ENCODE measurements around the gene EEF2KMT. TPM values are rescaled to one million over a fixed set of nuclear protein-coding genes. Genes with fewer than 3 reads are reported as not detected.
"Not testable (repeated sequence)": the region's sequence is repeated elsewhere in the genome, so short reads cannot be mapped to it uniquely, and the experiment has no call there.

Gene EEF2KMT
- total RNA-seq, 2 donors from 2014 or later, result 5.6 to 8.4 TPM

DNA sequence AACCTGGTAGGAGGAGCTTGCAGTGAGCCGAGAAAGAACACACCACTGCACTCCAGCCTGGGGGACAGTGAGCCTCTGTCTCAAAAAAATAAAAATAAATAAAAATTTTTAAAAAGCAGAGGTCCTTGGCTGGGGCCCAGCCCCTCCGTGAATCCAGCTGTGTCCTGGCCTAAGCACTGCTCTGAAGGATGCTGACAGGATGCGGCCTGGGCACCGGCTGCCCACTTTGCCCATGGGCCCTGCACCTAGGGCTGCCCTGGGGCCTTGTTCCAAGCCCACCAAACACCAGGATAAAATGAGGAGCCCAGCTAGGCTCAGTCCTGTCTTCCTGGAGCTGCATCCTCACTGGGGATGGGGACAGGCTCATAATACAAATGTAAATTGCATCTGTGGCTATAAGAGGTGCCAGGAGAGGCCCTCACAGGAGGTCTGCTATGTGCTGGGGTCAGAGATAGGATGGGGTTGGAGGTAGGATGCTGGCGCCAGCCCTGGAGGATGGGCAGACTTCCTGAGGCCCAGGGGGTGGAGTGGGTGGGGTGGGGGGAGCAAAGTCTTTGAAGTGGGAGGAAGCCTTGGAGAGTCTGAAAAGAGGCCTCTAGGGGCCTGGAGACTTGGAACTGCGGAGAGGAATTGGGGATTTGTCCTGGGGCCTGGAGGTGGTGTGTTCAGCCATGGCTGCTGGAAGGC lies 38.1 kb downstream of the EEF2KMT start:
- ATAC-seq (replicated peaks in 1 of 2) (no peak), DNase-seq (no peak)
- Mint-ChIP-seq H3K27ac (no peak overlapping the region), H3K27me3 (ENCODE audit: low read depth) (no peaks in the 10 kb centered on the region), H3K36me3 (ENCODE audit: insufficient read depth in 2 of 2) (no peaks in the 10 kb centered on the region), H3K4me1 (ENCODE audit: low read depth) (no peaks in the 10 kb centered on the region), H3K9me3 (no peaks in the 10 kb centered on the region), H3K4me3 (no peak overlapping the region)

DNA sequence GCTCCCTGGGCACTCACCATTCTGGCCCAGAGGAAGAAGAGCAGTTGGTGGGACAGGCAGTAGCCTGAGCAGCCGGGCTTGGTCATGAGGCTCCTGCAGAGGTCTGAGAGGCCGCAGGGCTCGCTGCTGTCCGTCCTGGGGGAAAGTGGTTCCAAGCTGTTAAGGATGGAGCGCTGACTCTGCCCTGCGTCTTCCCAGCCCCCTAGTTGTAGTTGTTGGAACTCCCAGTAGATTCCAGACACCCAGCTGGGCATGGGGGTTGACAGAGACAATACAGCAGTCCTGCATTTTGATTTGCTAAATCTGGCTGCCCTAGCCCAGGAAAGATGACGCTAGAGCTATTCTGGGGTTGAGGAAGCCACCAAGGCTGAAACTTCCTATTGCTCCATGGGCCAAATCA lies 39.1 kb downstream of the EEF2KMT start:
- no peaks in the 10 kb centered on the region for H3K27me3 Mint-ChIP-seq (ENCODE audit: low read depth)
- no peak for ATAC-seq (replicated peaks in 1 of 2)
- H3K4me1 Mint-ChIP-seq (ENCODE audit: low read depth), result no peaks in the 10 kb centered on the region
- no peaks in the 10 kb centered on the region for H3K36me3 Mint-ChIP-seq (ENCODE audit: insufficient read depth in 2 of 2)
- H3K4me3 Mint-ChIP-seq, result no peak overlapping the region
- DNase-seq, result no peak
- H3K27ac Mint-ChIP-seq, result no peak overlapping the region
- no peaks in the 10 kb centered on the region for H3K9me3 Mint-ChIP-seq

DNA sequence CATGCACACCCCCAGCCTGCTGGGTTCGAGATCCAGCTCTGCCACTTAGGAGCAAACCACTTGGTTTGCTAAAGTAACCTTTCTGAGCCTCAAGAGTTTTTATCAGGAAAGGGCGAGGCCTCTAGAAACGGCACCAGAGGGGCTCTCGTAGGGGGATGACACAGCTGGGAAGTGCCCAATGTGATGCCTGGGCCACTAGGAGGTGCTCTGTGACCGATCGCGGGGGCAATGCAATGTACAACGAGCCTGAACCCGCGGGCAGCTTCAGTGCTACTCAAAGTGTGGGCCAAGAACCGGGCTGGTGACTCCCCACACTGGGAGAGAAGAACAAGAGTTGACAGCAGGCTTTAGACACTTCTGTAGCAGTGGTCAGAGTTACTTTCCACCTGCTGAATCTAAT lies 41.2 kb downstream of the EEF2KMT start:
- Mint-ChIP-seq H3K36me3 (ENCODE audit: insufficient read depth in 2 of 2) (no peaks in the 10 kb centered on the region), H3K4me1 (ENCODE audit: low read depth) (no peaks in the 10 kb centered on the region), H3K27me3 (ENCODE audit: low read depth) (no peaks in the 10 kb centered on the region), H3K9me3 (no peaks in the 10 kb centered on the region), H3K27ac (no peak overlapping the region), H3K4me3 (no peak overlapping the region)
- DNase-seq, result peak; percentile 57 to 59
- ATAC-seq (replicated peaks in 1 of 2), result peak; percentile 88 to 92

DNA sequence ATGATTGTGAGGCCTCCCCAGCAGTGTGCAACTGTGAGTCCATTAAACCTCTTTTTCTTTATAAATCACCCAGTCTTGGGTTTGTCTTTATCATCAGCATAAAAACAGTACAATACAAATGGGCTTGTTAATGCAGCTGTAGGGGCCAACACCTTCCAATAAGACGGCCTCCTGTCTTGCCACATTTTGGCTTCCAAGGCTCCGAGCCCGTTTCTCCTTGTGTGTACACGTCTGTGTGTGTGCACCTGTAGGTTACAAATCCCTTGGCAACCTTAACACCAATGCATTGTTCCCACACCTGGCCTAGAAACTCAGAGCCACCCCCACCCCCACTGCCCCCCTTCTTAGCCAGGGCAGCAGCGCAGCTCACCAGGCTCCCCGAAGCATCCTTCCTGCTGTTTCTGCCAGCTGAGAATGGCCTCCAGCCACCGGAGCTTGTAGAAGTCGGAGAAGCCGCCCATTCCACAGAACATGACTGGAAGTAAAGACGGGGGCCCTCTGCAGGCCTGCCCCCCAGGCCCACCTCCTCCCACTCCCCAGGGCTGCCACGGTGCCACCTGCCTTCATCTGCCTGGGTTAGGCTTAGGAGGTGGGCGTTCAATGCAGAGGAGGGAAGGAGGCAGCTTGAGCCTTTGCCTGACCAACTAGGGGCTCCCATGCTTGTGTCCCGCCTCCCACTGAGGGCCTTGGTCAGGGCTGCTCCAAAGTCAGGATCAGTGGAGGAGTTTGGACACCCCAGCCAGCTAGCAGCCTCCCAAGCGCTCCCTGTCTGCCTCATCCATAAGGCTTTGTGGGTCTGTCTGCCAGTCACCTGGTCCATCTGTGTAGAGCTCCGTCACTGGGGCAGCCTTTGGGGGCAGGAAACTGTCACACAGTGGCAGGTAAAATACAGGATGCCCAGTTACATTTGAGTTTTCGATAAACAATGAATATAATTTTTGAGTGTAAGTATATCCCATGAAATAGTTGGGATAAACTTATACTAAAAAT lies 42.4 kb downstream of the EEF2KMT start:
- no peak for DNase-seq
- no peak for ATAC-seq (replicated peaks in 1 of 2)
- H3K27ac Mint-ChIP-seq, result no peak overlapping the region
- no peaks in the 10 kb centered on the region for H3K36me3 Mint-ChIP-seq (ENCODE audit: insufficient read depth in 2 of 2)
- no peak overlapping the region for H3K4me3 Mint-ChIP-seq
- peaks cover 0 to 1% of the 10 kb centered on the region in 2 donors for H3K9me3 Mint-ChIP-seq
- H3K27me3 Mint-ChIP-seq (ENCODE audit: low read depth), result no peaks in the 10 kb centered on the region
- H3K4me1 Mint-ChIP-seq (ENCODE audit: low read depth), result no peaks in the 10 kb centered on the region

DNA sequence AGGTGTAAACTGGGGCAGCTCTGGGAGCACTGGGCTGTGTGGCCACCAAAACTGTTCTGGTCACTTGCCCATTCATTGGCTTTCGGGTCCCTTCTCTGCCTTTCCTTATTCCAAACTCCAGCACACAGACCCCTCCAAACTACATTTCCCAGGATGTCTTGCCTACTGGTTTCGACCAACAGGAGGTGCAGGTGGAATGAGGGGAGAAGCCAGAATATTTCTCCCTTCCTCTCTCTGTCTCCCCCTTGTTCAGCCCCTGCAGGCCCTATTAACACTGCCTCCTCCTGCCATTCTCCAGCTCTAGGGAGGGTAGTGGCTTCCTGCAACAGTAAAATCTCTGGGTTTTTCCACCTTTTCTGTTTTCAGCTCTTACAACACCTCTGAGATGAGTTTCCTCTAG lies 50.7 kb downstream of the EEF2KMT start:
- Mint-ChIP-seq H3K9me3 (peaks cover 0 to 1% of the 10 kb centered on the region in 2 donors), H3K27ac (no peak overlapping the region), H3K36me3 (ENCODE audit: insufficient read depth in 2 of 2) (peaks cover 0 to 1% of the 10 kb centered on the region in 2 donors), H3K27me3 (ENCODE audit: low read depth) (no peaks in the 10 kb centered on the region), H3K4me3 (no peak overlapping the region), H3K4me1 (ENCODE audit: low read depth) (no peaks in the 10 kb centered on the region)
- DNase-seq (no peak), ATAC-seq (replicated peaks in 1 of 2) (no peak)

DNA sequence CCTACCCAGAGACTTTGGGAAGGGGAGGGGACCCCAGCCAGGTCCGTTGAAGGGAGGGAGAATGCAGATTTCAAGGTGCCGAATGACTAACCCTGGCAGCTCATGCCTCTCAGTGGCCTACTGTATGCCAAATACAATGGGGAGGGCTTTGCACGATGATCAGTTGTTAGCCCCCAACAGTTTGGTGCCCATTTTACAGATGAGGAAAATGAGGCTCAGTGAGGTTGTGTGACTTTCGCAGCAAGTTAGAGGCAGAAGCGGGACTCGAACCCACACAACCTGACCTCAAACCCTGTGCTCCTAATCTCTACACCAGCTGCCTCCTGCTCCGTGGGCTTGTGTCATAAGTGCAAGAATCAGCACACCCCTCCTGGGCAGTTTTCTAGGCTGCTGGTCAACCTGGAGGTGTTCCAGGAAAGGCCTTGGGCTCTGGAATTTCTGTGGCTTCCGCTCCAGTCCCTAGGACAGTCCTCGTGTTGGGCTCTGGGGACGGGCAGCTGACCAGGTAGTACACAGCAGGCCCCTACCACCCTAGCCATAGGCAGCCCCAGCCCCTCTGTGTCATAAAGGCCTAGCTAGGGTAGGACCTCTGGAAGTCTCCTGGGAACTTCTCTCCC lies 52.0 kb downstream of the EEF2KMT start:
- Mint-ChIP-seq H3K4me1 (ENCODE audit: low read depth) (no peaks in the 10 kb centered on the region), H3K27ac (no peak overlapping the region), H3K36me3 (ENCODE audit: insufficient read depth in 2 of 2) (peaks cover 0 to 1% of the 10 kb centered on the region in 2 donors), H3K9me3 (no peaks in the 10 kb centered on the region), H3K27me3 (ENCODE audit: low read depth) (no peaks in the 10 kb centered on the region), H3K4me3 (no peak overlapping the region)
- no peak for DNase-seq
- no peak for ATAC-seq (replicated peaks in 1 of 2)

DNA sequence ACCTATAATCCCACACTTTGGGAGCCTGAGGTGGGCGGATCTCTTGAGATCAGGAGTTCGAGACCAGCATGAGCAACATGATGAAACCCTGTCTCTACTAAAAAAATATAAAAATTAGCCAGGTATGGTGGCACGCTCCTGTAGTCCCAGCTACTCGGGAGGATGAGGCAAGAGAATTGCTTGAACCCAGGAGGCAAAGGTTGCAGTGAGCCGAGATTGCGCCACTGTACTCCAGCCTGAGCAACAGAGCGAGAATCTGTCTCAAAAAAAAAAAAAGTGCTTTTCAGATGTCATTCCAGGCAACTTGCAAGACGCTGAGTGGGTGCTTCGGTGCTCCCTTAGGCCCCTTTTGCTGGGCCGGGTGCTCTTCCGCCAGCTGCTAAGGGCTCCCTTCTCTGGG lies 53.0 kb downstream of the EEF2KMT start:
- not testable (repeated sequence) for H3K27ac Mint-ChIP-seq; ATAC-seq (replicated peaks in 1 of 2); DNase-seq; H3K4me3 Mint-ChIP-seq; H3K36me3 Mint-ChIP-seq (ENCODE audit: insufficient read depth in 2 of 2); H3K9me3 Mint-ChIP-seq; H3K4me1 Mint-ChIP-seq (ENCODE audit: low read depth); H3K27me3 Mint-ChIP-seq (ENCODE audit: low read depth)

DNA sequence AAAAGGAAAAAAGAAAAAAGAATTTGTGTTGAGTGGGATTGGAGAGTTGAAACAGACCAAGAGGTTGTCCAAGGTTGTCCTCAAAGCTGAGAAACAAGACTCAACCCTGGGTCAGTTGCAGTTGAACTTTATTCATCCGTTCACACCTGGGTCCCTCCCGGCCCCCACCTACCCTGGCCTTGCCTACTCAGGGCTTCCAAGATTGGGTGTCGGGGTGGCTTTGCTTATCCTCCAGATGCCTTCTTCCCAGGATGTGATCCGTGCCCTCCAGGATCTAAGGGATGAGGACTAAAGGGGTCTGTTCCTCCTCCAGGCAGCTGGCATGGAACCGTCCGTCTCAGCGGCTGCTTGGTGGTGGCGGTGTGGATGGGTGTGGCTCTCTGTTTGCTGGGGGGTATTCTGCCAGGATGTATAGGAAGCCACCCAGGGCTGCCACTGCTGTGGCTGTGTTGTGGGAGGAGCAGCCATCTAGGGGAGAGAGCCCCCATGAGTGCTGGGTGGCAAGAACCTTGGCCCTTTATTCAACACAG lies 53.5 kb downstream of the EEF2KMT start:
- Mint-ChIP-seq H3K36me3 (ENCODE audit: insufficient read depth in 2 of 2) (peaks cover 0 to 1% of the 10 kb centered on the region in 2 donors), H3K9me3 (no peaks in the 10 kb centered on the region), H3K27me3 (ENCODE audit: low read depth) (no peaks in the 10 kb centered on the region), H3K27ac (no peak overlapping the region), H3K4me1 (ENCODE audit: low read depth) (no peaks in the 10 kb centered on the region), H3K4me3 (no peak overlapping the region)
- no peak for DNase-seq
- no peak for ATAC-seq (replicated peaks in 1 of 2)

DNA sequence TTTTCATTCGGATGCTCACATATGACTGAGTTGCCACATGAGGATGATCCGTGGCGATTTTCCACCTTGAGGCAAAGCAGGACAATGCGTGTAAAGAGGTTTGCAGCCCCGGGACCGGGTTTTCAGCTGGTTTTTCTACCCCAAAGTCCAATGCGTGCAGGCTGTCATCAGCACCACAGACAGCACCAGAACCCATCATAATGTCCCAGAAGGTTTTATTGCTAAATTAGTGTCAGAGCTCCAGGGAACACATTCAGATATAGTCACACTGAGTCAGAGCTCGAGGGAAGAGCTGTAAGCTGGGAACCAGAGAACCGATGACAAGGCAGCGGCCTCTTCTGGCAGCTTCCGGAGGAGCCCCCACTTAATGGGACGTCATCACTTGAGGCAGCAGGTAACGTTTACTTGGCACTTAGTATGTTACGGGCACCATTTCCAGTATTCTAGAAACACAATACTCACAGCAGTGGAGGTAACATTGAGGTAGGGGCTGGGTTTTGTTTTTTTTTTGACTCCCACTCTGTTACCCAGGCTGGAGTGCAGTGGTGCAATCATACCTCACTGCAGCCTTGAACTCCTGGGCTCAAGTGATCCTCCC lies 54.9 kb downstream of the EEF2KMT start:
- no peaks in the 10 kb centered on the region for H3K9me3 Mint-ChIP-seq
- H3K27me3 Mint-ChIP-seq (ENCODE audit: low read depth), result no peaks in the 10 kb centered on the region
- H3K4me3 Mint-ChIP-seq, result no peak overlapping the region
- ATAC-seq (replicated peaks in 1 of 2) (no peak), DNase-seq (no peak)
- no peak overlapping the region for H3K27ac Mint-ChIP-seq
- no peaks in the 10 kb centered on the region for H3K4me1 Mint-ChIP-seq (ENCODE audit: low read depth)
- no peaks in the 10 kb centered on the region for H3K36me3 Mint-ChIP-seq (ENCODE audit: insufficient read depth in 2 of 2)

DNA sequence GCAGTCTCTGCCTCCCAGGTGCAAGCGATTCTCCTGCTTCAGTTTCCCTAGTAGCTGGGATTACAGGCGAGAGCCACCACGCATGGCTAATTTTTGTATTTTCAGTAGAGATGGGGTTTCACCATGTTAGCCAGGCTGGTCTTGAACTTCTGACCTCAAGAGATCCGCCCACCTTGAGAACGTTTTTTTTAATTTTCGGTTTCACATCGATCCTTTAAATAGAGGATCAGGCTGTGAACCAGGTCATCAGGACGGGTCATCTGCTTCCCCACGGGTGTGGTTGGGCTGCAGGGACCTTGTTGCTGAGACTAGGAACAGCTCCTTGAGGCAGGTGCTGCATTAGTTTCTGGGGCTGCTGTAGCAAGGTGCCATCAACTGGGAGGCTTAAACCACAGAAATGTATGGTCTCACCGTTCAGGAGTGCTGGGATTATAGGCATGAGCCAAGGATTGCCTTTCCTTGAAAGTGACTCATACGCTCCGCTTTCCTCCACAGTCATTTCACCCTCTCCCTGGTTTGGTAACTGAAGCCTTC lies 55.9 kb downstream of the EEF2KMT start:
- H3K36me3 Mint-ChIP-seq (ENCODE audit: insufficient read depth in 2 of 2), result no peaks in the 10 kb centered on the region
- DNase-seq, result no peak
- no peaks in the 10 kb centered on the region for H3K27me3 Mint-ChIP-seq (ENCODE audit: low read depth)
- H3K4me3 Mint-ChIP-seq, result no peak overlapping the region
- H3K9me3 Mint-ChIP-seq, result no peaks in the 10 kb centered on the region
- no peak overlapping the region for H3K27ac Mint-ChIP-seq
- H3K4me1 Mint-ChIP-seq (ENCODE audit: low read depth), result no peaks in the 10 kb centered on the region
- ATAC-seq (replicated peaks in 1 of 2), result no peak

DNA sequence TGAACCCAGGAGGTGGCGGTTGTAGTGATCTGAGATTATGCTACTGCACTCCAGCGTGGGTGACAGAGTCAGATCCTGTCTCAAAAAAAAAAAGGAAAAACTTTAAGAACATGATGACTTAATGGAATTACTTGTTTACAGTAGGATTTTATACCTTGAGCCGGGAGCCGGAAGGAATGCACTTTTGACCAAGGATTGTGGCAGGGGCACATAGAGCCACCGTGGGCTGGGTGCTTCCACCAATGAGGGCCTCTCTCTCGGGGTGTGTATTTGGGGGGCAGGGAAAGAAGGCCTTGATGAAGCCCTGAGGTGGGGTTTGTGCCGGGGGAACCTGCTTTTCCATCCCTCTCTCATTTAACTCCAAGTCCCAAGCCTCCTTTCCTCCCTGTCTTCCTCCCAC lies 57.1 kb downstream of the EEF2KMT start:
- H3K9me3 Mint-ChIP-seq, result no peaks in the 10 kb centered on the region
- H3K36me3 Mint-ChIP-seq (ENCODE audit: insufficient read depth in 2 of 2), result no peaks in the 10 kb centered on the region
- no peaks in the 10 kb centered on the region for H3K27me3 Mint-ChIP-seq (ENCODE audit: low read depth)
- H3K4me1 Mint-ChIP-seq (ENCODE audit: low read depth), result no peaks in the 10 kb centered on the region
- DNase-seq (no peak), ATAC-seq (replicated peaks in 1 of 2) (no peak)
- no peak overlapping the region for H3K27ac Mint-ChIP-seq
- no peak overlapping the region for H3K4me3 Mint-ChIP-seq

DNA sequence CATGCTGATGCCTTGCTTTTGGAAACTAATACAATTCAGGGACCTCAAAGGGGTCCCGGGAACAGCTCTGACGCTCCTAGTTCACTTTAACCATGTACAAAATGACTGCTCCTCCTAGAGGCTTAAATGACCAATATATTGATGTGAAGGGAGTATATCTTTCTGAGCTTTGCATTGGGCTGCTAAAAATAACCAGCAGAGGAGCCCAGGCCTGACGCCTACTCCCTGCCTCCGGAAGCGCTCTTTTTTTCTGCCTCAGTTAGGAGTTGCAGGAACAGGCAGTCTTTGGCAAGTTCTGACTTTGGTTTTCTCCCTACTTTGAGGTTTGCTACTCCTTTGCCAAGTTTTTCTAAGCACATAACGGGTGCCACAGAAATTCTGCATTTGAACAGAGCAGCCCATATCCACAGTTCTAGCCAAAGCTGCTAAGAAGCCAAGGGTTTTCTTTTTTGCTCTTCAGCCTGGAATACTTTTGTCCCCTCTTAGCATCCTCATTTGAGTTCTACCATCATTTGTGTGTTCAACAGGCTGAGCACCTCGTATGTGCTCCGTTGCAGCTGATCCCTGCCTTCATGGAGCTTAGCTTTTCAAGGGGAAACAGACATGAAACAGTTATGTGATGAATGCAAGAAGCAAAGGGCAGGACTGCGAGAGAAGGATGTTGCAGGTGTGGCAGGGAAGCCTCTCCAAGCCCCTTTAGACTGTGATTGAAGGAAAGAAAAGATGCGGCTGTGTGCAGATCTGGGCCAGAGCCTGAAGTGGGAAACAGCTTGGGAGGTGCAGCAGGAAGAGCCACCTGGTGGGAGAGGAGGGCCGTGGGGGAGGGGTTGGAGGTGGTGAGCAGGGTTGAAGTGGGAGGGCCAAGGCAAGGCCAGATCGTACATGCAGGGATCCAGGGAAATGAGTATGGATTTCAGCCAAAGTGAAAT lies 61.1 kb downstream of the EEF2KMT start:
- no peak for ATAC-seq (replicated peaks in 1 of 2)
- no peak overlapping the region for H3K4me3 Mint-ChIP-seq
- peaks cover 24% of the 10 kb centered on the region for H3K4me1 Mint-ChIP-seq (ENCODE audit: low read depth)
- H3K27me3 Mint-ChIP-seq (ENCODE audit: low read depth), result no peaks in the 10 kb centered on the region
- no peaks in the 10 kb centered on the region for H3K36me3 Mint-ChIP-seq (ENCODE audit: insufficient read depth in 2 of 2)
- no peak overlapping the region for H3K27ac Mint-ChIP-seq
- no peaks in the 10 kb centered on the region for H3K9me3 Mint-ChIP-seq
- no peak for DNase-seq

Measured in activated T-cell treated with anti-CD3 and anti-CD28 coated beads, Interleukin-2, amount 50 U/mL, for 72 hours (primary cell).